ENCODE data around the gene DOK6.

- TF ChIP-seq EGR1 (IDR thresholded peaks at IDR 0.05; ENCODE audit: borderline replicate concordance in 1 of 2, low read depth in 2 of 2, low read length in 2 of 2) (no peak), POLR2A (IDR thresholded peaks at IDR 0.05; ENCODE audit: low read depth, low read length) (no peak), SKIL (IDR thresholded peaks at IDR 0.05; ENCODE audit: low read depth, poor library complexity, severe bottlenecking) (no peak), MXI1 (IDR thresholded peaks at IDR 0.05; ENCODE audit: low read depth, low read length) (no peak), ZNF274 (IDR thresholded peaks at IDR 0.05; ENCODE audit: insufficient read depth, insufficient read length) (no peak), USF2 (IDR thresholded peaks at IDR 0.05; ENCODE audit: borderline replicate concordance, low read depth, low read length) (no peak), STAT3 (IDR thresholded peaks at IDR 0.05; ENCODE audit: low read depth, low read length) (no peak), CTCF (IDR thresholded peaks at IDR 0.05 in 2 of 3, conservative IDR thresholded peaks at IDR 0.05 in 1 of 3; ENCODE audit: control insufficient read depth in 2 of 3, extremely low read depth in 1 of 3, insufficient read depth in 1 of 3, low read depth in 3 of 3, low read length in 3 of 3) (no peak), REST (IDR thresholded peaks at IDR 0.05; ENCODE audit: low read depth, low read length) (no peak), POLR2AphosphoS5 (IDR thresholded peaks at IDR 0.05; ENCODE audit: low read length) (no peak), ZBTB40 (IDR thresholded peaks at IDR 0.05; ENCODE audit: borderline replicate concordance) (no peak)
Observed at GRCh38 chr18:69853051-69853450, 452.4 kb downstream of the DOK6 start.
